Forelimb muscle (tissue), 1 donor: Measurements from ENCODE around the gene NECTIN1. TPM values are rescaled to one million over a fixed set of nuclear protein-coding genes. Genes with fewer than 3 reads are reported as not detected.

Experiments
- DNase-seq: peaks from one replicate; pipeline ENCODE4 v3.0.0-alpha.2; 2013; ENCODE audit warnings: low read depth
- polyA plus RNA-seq: library from polyadenylated mRNA; unstranded; fragments of 120-200 nt; gene quantifications from one replicate; pipeline ENCODE4 v1.2.1, GENCODE V29; 2013; ENCODE audit not compliant: insufficient read length

The NECTIN1 gene
- polyA plus RNA-seq, 1 donor = 20.0 TPM

GRCh38 chr11:119640541-119640940 is 88.5 kb downstream of the NECTIN1 start:
- no peak for DNase-seq

DNA sequence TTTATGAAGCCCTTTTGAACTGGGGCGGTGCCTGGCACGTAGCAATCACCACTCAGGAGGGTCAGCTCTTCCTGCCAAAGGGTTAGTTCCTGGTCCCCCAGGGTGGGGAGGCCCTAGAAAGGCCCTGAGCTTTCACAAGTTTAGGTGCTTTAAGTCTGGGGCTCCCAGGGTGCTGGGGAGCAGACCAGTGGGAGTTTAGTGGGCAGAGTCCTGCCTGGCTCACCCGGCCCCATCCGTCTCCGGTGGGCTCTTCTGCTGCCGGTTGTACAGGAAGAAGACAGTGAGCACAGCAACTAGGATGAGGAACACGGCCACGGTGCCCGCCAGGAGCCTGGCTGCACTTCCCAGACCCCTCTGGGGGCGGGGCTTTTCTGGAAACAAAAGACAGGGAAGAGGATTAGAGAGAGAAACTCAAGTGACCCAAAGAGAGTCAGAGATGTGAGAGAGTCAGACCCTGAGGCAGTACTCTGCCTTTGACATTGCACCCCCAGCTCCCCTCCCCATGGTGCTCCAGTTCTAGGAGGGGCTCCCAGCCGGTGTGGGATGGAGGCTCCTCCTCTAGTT is 89.3 kb downstream of the NECTIN1 start:
- DNase-seq = no peak

GRCh38 chr11:119638851-119639250 is 90.1 kb downstream of the NECTIN1 start:
- DNase-seq = no peak

DNA sequence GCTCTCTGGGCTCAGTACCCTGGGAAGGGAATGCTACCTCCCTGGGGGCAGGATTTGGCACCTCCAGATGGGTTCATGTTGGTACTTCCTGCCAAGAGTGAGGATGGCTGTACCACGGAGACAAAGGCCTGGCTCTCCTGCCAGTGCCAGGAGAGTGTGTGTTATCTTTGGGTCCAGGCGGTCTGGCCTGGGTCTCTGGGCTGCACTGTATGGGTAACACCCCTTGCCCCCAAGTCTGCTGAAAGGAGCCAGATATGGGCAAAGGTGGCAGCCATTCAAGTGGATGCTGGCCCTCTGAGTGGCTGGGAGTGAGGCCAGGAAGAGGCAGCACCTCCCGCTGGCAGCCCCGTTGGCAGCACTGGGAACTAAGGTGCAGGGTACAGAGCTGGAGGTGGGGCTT is 91.5 kb downstream of the NECTIN1 start:
- DNase-seq = no peak

- DNase-seq = no peak
Measured at GRCh38 chr11:119635776-119636175, 93.2 kb downstream of the NECTIN1 start.

DNA sequence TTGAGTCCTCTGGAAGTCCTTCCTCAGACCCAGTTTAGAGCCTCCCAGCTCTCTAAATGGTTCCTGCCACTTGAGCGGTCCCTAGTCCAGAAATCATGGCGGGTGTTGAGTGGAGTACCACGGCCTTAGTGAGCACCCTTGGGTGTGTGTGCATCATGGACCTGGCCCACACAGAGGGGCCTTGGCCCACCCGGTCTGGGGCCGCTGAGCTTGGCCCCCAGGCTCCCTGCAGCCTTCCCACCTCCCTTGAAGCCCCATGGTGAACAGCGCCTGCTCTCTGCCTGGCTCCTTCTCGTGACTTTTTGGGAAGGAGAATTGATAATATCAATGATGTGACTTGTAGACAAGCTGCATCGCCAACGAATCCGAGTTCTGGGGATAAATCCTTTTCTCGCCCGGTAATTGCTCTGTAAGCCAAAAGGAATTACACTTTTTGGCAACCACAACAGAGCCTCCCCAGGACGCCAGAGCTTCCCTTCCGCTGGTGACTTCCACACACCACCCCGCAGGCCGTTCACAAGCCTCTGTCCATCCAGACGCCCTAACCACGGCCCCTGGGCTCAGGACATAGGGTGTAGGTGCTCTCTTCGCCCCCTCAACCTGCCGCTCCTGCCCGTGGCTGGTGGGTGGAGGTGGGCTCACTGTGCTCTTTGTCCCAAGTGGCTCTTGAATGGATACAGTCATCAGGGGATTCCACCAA is 93.8 kb downstream of the NECTIN1 start:
- DNase-seq = no peak

GRCh38 chr11:119634301-119634700 is 94.7 kb downstream of the NECTIN1 start:
- no peak for DNase-seq

DNA sequence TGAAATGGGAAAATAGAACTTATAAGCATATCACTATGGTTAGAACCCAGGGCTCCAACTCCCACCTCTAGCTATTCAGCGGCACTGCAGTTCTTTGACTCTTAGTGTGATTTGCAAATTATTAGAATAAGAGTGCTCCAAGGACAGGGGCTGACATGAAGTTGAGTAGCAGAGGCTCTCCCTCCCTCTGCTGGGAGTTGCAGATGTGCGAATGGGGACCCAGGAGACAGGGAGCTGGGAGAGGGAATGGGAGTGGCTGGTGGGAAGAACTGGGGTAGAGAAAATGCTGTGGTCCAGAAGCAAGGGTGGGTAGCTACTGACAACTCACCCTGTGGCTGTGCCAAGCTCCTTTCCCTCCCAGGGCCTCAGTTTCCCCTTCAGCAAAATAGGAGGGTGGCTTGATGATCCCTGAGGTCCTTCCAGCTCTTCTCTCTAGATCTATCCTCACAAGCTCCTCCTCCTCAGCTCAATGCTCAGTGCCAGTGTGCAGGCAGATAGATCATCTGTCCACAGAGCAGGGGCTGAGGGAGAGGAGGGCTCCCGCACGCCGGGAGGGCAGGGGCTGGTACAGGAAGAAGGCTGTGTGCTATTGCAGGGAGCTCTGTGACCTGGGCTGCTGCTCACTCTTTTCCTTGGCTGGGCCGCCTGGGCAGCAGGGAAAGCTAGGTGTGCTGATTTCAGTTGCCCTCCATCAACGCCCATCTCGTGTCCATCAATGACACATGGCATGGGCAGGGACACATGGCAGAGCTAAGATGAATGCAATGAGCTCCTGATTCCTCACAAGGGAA is 99.0 kb downstream of the NECTIN1 start:
- DNase-seq = no peak

DNA sequence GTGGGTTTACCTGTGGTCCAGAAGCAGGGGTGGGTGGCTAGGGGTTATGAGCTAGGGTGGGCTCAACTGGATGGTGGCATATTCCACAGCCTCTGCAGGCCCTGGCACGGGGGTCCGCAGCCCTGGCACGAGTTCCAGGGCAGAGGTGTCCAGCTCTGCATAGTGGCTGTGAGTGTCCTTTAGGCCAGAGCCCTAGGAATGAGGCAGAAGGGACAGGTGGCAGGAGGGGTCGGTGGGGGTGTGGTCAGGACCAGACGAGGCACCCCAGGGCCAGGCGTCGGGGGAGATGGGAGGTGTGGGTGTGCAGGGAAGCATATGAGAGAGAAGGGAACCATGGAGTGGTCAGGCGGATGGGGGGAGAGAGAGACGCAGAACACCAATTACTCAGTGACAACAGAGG is 99.9 kb downstream of the NECTIN1 start:
- no peak for DNase-seq

DNA sequence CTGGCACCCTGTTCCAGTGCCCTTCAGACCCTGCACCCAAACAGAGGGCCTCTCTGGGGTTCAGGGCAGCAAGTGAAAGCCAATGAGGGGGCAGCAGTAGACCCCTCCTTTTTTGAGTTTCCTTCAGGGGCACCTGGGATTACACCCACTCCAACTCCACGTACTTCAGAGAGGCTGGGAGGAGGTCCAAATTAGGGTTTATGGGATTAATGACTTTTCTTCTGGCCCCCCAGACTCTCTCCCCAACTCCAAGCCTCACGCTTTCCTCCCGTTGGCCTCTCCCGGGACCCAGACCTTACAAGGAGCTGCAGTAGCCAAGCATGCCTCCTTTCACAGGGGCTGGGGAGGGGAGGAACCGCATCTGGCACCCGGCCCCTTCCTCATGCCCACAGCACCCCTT is 101.7 kb downstream of the NECTIN1 start:
- DNase-seq = no peak

DNA sequence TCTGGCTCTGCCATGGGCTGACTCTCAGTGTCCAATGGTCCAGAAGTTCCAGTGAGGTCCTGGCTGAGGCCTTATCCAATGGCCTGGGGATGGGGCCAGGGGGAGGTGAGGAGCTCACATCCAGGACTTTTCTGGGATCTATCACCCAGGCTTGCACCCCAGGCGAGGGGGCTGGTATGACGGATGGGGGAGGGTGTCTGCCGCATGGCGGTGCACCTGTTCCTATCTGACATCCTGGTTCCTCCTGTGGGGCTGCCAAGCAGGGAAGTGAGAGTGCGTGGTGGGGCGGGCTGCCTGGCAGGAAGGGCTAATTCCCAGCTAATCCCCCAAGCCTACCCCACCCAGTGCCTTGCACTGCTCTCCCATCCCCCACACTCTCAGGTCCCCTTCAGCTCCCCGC is 102.1 kb downstream of the NECTIN1 start:
- DNase-seq = no peak

GRCh38 chr11:119626197-119626841 is 102.7 kb downstream of the NECTIN1 start:
- DNase-seq = no peak

- DNase-seq = no peak
Measured at GRCh38 chr11:119625206-119625978, 103.6 kb downstream of the NECTIN1 start.

DNA sequence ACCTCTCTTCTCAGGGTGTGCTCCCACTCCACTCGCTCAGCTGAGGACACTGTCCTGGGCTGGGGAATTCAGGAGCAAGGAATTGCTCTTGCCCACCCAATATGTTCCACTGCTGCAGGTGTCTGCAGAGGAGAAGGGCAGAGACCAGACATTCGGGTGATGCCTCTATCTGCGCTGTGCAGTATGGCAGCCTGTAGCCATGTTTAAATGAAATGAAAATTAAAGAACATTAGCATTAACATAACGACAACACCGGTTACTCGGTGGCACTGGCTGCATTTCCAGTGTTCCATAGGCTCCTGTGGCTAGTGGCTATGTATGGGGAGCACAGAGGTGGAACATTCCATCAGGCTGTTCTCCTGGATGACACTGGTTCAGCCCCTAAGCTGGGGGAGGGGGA is 104.4 kb downstream of the NECTIN1 start:
- no peak for DNase-seq

DNA sequence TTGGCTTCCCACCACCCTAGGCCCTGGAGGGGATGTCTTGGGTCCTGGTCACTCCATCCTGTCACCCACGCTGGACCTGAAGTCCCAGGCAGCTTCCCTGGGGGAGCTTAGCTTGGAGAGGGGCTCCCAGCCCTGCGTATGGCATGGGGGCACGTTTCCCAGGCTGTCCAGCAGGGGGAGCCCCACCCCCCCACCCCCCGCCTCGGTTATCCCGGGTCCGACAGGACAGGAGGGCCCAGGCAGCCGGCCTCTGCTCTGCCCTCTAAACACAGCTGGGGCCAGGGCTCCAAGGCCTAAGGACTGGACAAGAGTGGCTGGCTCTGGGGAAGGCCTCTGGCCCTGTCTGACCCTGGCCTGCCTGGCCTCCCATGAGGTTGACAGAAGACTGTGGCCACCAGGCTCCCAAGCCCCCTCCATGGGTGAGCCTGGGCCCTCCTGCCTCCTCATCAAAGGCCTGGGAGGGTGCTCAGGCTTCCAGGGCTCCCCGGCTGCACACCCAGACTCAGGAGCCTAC is 104.8 kb downstream of the NECTIN1 start:
- DNase-seq = no peak

- DNase-seq = no peak
Measured at GRCh38 chr11:119623682-119624081, 105.3 kb downstream of the NECTIN1 start.

- no peak for DNase-seq
Measured at GRCh38 chr11:119622454-119623143, 106.4 kb downstream of the NECTIN1 start.

DNA sequence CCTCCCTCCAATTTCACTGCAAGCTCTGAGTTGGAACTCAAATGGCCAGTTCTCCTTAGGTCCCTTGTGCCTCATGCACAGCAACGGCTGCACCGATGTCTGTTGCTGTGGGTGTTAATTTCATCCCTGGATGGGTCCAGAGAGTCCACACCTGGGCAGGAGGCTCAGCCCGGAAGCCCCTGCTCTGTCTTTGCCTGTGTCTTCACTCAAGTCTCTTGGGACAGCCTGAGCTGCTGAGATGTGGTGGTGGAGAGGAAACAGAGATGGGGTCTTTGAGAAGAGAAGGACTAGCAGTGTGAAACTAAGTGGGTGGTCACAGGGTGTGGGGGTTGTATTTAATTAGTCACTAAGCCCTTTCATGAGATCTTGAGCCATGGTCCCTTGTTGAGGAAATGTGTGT is 109.3 kb downstream of the NECTIN1 start:
- no peak for DNase-seq

GRCh38 chr11:119618208-119618909 is 110.6 kb downstream of the NECTIN1 start:
- no peak for DNase-seq

DNA sequence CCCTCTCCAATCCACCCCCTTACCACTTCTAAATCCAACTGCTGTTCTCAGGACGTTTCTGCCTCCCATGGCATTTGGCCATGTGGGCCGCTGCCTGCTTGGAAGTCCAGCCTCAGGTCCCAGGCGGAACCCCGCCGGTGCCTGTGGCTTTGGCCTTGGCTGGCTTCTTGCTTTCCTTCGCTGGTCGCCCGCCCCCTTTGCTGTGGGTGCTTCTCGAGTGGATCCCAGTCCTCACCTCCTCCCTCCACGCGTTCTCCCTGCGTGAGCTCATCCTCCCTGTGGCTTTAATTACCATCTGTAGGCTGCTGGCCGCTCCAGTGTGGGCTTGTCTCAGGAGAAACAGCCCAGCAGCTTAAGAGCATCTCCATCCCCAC is 111.7 kb downstream of the NECTIN1 start:
- no peak for DNase-seq
